Adipocyte (in vitro differentiated cells): ENCODE data around the gene CYP4F11.
"Not testable (repeated sequence)": the region's sequence is repeated elsewhere in the genome, so short reads cannot be mapped to it uniquely, and the experiment has no call there.

Experiments used
- DNase-seq: peaks from one replicate; pipeline ENCODE4 v3.0.0-alpha.2; 2015; ENCODE audit warnings: low read depth
- H3K27me3 ChIP-seq: replicated peaks from 2 replicates; pipeline ENCODE4 v1.7.0; 2013; ENCODE audit warnings: mild to moderate bottlenecking, low read length, moderate library complexity; ENCODE audit not compliant: control insufficient read depth, insufficient read depth
- H3K36me3 ChIP-seq: 2 replicates; pipeline ENCODE4 v1.7.0; 2013; ENCODE audit warnings: low read length, mild to moderate bottlenecking, moderate library complexity; ENCODE audit not compliant: control insufficient read depth, insufficient read depth, severe bottlenecking
- H3K4me1 ChIP-seq: 2 replicates; pipeline ENCODE4 v1.7.0; 2013; ENCODE audit warnings: mild to moderate bottlenecking, low read length, moderate library complexity; ENCODE audit not compliant: control insufficient read depth, insufficient read depth
- H3K4me3 ChIP-seq: 2 replicates; pipeline ENCODE4 v1.7.0; 2013; ENCODE audit warnings: mild to moderate bottlenecking, low read length, moderate library complexity
- H3K9ac ChIP-seq: 2 replicates; pipeline ENCODE4 v1.7.0; 2013; ENCODE audit warnings: mild to moderate bottlenecking, low read length, moderate library complexity
- H3K9me3 ChIP-seq: 2 replicates; pipeline ENCODE4 v1.7.0; 2013; ENCODE audit warnings: mild to moderate bottlenecking, low read length, moderate library complexity; ENCODE audit not compliant: control insufficient read depth

Gene CYP4F11, protein sequence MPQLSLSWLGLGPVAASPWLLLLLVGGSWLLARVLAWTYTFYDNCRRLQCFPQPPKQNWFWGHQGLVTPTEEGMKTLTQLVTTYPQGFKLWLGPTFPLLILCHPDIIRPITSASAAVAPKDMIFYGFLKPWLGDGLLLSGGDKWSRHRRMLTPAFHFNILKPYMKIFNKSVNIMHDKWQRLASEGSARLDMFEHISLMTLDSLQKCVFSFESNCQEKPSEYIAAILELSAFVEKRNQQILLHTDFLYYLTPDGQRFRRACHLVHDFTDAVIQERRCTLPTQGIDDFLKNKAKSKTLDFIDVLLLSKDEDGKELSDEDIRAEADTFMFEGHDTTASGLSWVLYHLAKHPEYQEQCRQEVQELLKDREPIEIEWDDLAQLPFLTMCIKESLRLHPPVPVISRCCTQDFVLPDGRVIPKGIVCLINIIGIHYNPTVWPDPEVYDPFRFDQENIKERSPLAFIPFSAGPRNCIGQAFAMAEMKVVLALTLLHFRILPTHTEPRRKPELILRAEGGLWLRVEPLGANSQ

DNA sequence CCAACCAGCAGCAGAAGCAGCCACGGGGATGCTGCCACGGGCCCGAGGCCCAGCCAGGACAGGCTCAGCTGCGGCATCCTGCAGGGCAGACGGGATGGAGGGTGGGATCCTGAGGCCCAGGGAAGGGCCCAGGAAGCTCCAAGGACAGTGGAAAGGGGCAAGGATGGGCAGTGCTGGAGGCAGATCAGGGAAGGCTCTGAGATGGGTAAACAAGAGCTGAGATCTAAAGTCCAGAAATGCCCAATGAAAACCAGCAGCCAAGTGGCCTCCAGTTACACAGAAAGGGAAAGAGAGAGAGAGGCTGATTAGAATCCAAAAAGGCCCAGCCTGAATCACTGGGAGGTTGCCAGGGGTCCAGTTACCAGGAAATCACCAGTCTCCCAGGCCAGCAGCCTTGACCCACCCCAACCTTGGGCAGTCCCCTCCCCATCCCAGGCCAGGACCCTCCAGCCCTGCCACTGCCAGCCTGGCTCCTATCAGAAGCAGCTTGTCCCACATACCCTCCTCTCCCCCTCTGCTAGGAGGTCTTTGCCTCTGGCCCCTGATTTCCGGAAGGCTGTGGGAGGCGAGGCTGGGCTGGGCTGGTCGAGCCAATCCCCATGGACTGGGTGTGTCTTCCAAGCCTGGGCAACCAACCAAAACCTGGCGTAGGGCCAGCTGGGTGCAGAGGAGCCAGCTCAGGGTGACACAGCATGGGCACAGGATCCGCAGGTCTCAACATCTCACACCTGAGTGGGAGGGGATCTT, at the start of gene CYP4F11:
CYP4F11 (minus strand) TSS at position 198 of the 747 bp plus-strand sequence; CDS start at position 77, 121 bp downstream.
- no peak for DNase-seq
- Histone ChIP-seq H3K9me3 (peaks cover 12% of the 10 kb centered on the region), H3K36me3 (no peaks in the 10 kb centered on the region), H3K27me3 (no peaks in the 10 kb centered on the region), H3K4me1 (no peaks in the 10 kb centered on the region), H3K9ac (no peak within 1 kb of the TSS), H3K4me3 (no peak within 1 kb of the TSS)

DNA sequence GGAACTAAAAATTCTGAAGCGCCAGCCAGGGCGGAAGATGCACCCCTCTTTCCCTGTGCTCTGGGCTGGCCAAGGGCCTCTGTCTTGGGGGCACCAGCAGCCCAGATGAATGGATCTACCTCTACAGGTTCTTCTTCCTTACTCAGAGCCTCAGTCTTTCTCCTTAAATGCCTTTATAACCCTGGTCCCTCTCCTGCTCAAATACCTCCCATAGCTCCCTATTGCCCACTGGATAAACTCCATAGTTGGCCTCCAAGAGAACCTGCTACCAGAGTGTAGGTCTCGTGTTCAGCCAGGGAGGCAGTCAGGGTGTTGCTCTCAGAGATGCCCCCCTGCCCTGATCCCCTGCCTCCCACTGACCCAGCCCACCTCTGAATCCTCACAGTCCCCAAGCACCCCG, 45.0 kb upstream of the CYP4F11 start:
- peaks cover 22% of the 10 kb centered on the region for H3K9me3 ChIP-seq
- H3K9ac ChIP-seq = no peak overlapping the region
- no peak overlapping the region for H3K4me3 ChIP-seq
- H3K4me1 ChIP-seq = no peaks in the 10 kb centered on the region
- no peak for DNase-seq
- peaks cover 18% of the 10 kb centered on the region for H3K27me3 ChIP-seq
- no peaks in the 10 kb centered on the region for H3K36me3 ChIP-seq

DNA sequence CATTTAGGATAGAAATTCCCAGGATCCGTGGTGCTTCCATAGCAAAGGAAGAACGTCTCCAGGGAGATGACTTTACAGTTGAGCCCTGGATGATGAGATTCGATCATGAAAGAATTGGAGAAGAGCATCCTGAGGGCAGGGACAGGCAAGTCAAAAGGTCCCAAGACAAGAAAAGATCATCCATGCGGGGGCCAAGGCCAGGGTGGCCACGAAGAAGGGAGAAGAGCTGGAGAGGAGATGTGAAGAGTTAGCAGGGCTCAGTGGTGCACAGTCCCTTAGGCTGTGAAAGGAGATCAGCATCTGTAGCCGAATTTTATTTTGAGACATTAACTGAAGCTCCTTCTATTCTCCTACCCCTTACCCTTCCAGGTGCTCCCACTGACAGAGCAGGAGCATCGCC, 43.4 kb upstream of the CYP4F11 start:
- Histone ChIP-seq H3K36me3 (no peaks in the 10 kb centered on the region), H3K9me3 (peaks cover 16% of the 10 kb centered on the region), H3K27me3 (peaks cover 22% of the 10 kb centered on the region), H3K9ac (no peak overlapping the region), H3K4me3 (no peak overlapping the region), H3K4me1 (no peaks in the 10 kb centered on the region)
- no peak for DNase-seq

DNA sequence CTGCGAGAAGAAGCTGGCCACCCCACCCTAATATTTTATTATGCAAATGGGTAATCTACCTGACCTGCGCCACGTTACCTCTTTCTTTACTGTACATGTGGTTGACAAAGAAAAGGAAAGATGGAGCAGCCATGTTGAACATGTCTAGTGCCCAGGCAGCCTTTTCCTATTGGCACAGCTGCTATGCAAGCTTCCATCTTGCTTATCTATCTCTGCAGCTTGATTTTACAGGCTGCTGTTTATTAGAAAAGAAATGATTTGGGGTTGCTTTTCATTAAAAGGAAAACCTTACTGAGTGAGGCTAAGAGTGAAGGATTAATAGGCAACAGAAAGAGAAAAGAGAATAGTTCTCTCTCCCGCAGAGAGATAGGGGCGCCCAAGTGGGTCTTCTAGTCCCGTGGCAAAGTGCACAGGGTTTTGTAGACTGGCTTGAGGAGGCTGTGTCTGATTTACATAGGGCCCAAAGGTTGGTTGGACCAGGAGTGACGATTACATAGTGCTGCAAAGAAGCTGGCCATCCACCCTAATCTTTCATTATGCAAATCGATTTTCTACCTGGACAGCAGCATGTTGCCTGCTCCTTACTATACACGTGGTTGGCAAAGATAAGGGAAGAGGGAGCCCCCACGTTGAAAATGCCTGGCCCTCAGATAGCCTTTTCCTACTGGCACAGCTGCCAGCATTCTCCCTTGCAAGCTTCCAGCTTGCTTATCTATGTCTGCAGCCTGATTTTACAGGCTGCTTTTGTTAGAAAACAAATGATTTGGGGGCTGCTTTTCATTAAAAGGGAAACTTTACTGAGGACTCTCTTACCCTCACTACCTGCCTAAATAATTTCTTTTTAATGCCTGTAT, 42.7 kb upstream of the CYP4F11 start:
- no peaks in the 10 kb centered on the region for H3K36me3 ChIP-seq
- H3K4me3 ChIP-seq = no peak overlapping the region
- peaks cover 22% of the 10 kb centered on the region for H3K27me3 ChIP-seq
- no peak for DNase-seq
- no peaks in the 10 kb centered on the region for H3K4me1 ChIP-seq
- H3K9ac ChIP-seq = no peak overlapping the region
- peaks cover 11% of the 10 kb centered on the region for H3K9me3 ChIP-seq

DNA sequence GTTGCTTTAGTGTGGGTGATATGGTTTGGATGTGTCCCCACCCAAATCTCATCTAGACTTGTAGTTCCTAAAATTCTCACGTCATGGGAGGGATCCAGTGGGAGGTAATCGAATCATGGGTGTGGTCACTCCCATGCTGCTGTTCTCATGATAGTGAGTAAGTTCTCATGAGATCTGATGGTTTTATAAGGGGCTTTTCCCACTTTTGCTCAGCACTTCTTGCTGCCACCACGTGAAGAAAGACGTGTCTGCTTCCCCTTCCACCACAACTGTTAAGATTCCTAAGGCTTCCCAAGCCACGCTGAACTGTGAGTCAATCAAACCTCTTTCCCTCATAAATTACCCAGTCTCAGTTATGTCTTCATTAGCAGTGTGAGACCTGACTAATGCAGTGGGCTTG, 40.5 kb upstream of the CYP4F11 start:
- Histone ChIP-seq H3K36me3 (no peaks in the 10 kb centered on the region), H3K27me3 (peaks cover 22% of the 10 kb centered on the region), H3K9me3 (peaks cover 7% of the 10 kb centered on the region), H3K4me3 (no peak overlapping the region), H3K9ac (no peak overlapping the region), H3K4me1 (no peaks in the 10 kb centered on the region)
- DNase-seq = no peak

DNA sequence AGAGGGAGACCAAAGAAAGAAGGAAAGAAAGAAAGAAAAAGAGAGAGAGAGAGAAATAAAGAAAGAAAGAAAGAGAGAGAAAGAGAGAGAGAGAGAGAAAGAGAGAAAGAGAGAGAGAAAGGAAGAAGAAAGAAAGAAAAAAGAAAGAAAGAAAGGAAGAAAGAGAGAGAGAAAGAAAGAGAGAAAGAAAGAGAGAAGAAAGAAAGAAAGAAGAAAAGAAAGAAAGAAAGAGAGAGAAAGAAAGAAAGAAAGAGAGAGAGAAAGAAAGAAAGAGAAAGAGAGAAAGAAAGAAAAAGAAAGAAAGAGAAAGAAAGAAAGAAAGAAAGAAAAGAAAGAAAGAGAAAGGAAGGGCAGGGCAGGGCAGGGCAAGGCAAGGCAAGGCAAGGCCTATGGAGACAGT, 37.7 kb upstream of the CYP4F11 start:
- not testable (repeated sequence) for DNase-seq, H3K36me3 ChIP-seq, H3K9ac ChIP-seq, H3K4me3 ChIP-seq, H3K9me3 ChIP-seq, H3K4me1 ChIP-seq
- H3K27me3 ChIP-seq = peaks cover 11% of the 10 kb centered on the region

DNA sequence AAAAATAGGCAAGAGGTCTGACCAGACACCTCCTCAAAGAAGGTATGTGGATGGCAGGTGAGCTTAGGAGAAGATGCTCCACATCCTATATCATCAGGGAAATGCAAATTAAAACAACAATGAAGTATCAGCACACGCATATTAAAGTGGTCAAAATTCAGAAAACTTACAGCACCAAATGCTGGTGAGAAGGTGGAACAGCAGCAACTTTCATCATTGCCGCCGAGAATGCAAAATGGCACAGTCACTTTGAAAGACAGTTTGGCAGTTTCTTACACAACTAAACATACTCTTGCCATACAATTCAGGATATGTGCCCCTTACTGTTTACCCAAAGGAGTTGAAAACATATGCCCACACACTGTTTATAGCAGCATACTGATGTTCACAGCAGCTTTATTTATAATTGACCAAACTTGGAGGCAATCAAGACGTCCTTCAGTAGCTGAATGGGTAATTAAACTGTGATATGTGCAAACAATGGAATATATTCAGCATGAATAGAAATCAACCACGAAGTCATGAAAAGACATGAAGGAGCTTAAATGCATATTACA, 37.0 kb upstream of the CYP4F11 start:
- Histone ChIP-seq H3K9me3 (peaks cover 3% of the 10 kb centered on the region), H3K4me3 (no peak overlapping the region), H3K36me3 (no peaks in the 10 kb centered on the region), H3K27me3 (peaks cover 11% of the 10 kb centered on the region), H3K9ac (no peak overlapping the region), H3K4me1 (no peaks in the 10 kb centered on the region)
- no peak for DNase-seq

DNA sequence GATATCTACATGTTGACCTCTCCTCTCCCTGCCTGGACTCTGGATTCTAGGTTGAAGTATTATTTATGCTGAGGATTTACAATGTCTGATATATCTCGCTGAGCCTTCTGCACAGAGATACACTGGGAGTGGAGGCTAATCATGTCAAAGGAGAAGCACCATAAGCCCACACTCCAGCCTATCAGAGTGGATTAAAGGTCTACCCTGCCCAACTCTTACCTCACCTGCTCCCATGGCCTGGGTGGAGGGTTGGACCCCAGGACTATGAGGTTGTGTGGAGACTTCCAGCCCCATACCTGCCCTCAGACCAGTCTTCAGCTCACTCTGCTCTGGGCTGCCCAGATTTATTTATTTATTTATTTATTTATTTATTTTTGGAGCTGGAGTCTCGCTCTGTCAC, 29.9 kb upstream of the CYP4F11 start:
- H3K4me3 ChIP-seq = no peak overlapping the region
- H3K9ac ChIP-seq = no peak overlapping the region
- H3K36me3 ChIP-seq = no peaks in the 10 kb centered on the region
- H3K27me3 ChIP-seq = no peaks in the 10 kb centered on the region
- peaks cover 13% of the 10 kb centered on the region for H3K9me3 ChIP-seq
- H3K4me1 ChIP-seq = no peaks in the 10 kb centered on the region
- DNase-seq = no peak

DNA sequence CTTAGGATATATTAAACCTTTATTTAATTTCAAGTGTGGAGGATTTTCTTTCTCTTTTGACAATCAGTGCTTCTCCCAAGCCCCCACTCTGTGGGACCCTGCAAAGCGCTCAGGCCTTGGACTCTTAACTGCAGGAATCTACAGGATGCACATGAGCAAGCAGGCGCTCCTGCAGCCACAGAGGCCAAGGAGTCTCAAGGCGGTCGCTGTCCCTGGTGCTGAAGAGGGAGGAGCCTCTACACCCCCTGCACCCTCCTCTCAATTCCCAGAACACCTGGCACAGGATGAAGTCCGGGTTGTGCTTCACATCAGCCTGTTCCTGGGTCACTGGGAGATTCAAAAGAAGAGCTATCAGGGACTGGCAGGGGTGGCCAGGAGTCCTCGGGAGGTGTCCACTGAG, 28.0 kb upstream of the CYP4F11 start:
- Histone ChIP-seq H3K4me3 (no peak overlapping the region), H3K27me3 (peaks cover 2% of the 10 kb centered on the region), H3K36me3 (no peaks in the 10 kb centered on the region), H3K9me3 (peaks cover 13% of the 10 kb centered on the region), H3K9ac (no peak overlapping the region), H3K4me1 (no peaks in the 10 kb centered on the region)
- DNase-seq = no peak

DNA sequence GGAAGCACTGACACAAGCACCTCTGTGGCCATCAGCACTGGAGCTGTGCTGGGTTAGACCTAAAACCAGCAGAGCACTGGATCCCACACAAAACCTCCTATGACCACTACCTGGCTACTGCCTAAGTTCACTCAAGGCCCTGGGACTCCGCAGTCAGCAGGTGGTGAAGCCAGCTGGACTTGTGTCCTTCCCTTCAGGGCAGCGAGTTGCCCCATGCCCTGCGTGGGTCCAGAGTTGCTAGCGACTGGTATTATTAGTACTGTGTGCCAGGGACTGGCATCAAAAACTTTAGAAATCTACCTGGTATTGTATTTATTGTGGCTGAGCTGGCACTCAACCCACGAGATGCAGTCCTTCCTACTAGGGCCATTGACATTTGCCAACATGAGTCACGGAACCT, 20.5 kb upstream of the CYP4F11 start:
- DNase-seq = no peak
- Histone ChIP-seq H3K9ac (no peak overlapping the region), H3K9me3 (no peaks in the 10 kb centered on the region), H3K27me3 (peaks cover 2% of the 10 kb centered on the region), H3K4me3 (no peak overlapping the region), H3K36me3 (no peaks in the 10 kb centered on the region), H3K4me1 (no peaks in the 10 kb centered on the region)
